Neural progenitor cell (in vitro differentiated cells): Measurements from ENCODE around the gene ATP1A3. TPM values are rescaled to one million over a fixed set of nuclear protein-coding genes. Genes with fewer than 3 reads are reported as not detected.
"Not testable (repeated sequence)": the region's sequence is repeated elsewhere in the genome, so short reads cannot be mapped to it uniquely, and the experiment has no call there.

ENCODE experiments used
- DNase-seq: peaks from one replicate; pipeline ENCODE4 v3.0.0-alpha.2; 2016; ENCODE audit warnings: low spot score
- H2AFZ ChIP-seq: fragments of 200-600 bp; sonication (generic); replicated peaks from 2 replicates; pipeline ENCODE4 v1.6.1; 2016; ENCODE audit warnings: antibody characterized with exemption
- H3F3A ChIP-seq: fragments of 200-600 bp; sonication (generic); 2 replicates; pipeline ENCODE4 v1.6.1; 2016; ENCODE audit warnings: antibody characterized with exemption, low read depth
- H3K27ac ChIP-seq: fragments of 200-600 bp; sonication (generic); 2 replicates; pipeline ENCODE4 v1.5.1; 2016; ENCODE audit warnings: mild to moderate bottlenecking
- H3K27me3 ChIP-seq: fragments of 200-600 bp; sonication (generic); 2 replicates; pipeline ENCODE4 v1.6.1; 2016; ENCODE audit warnings: mild to moderate bottlenecking, moderate library complexity
- H3K36me3 ChIP-seq: fragments of 200-600 bp; sonication (generic); 2 replicates; pipeline ENCODE4 v1.5.1; 2016
- H3K4me1 ChIP-seq: fragments of 200-600 bp; sonication (generic); 2 replicates; pipeline ENCODE4 v1.6.1; 2016; ENCODE audit warnings: mixed run types
- H3K4me2 ChIP-seq: fragments of 200-600 bp; sonication (generic); 2 replicates; pipeline ENCODE4 v1.6.1; 2016
- H3K4me3 ChIP-seq: fragments of 200-600 bp; sonication (generic); 2 replicates; pipeline ENCODE4 v1.5.1; 2016
- H3K79me2 ChIP-seq: fragments of 200-600 bp; sonication (generic); 2 replicates; pipeline ENCODE4 v1.6.1; 2016; ENCODE audit warnings: low read depth
- H3K9ac ChIP-seq: fragments of 200-600 bp; sonication (generic); 2 replicates; pipeline ENCODE4 v1.6.1; 2016
- H3K9me3 ChIP-seq: fragments of 200-600 bp; sonication (generic); 2 replicates; pipeline ENCODE4 v1.5.1; 2016; ENCODE audit warnings: low read depth
- H4K20me1 ChIP-seq: fragments of 200-600 bp; sonication (generic); 2 replicates; pipeline ENCODE4 v1.6.1; 2016; ENCODE audit warnings: low read depth
- H3K27ac Mint-ChIP-seq: 3 replicates; pipeline ENCODE4 v1.8.0; 2021; ENCODE audit warnings: mixed read lengths
- H3K27me3 Mint-ChIP-seq: 2 replicates; pipeline ENCODE4 v1.8.0; 2022; ENCODE audit warnings: low read depth, mild to moderate bottlenecking, inconsistent platforms, moderate library complexity, mixed read lengths; ENCODE audit not compliant: insufficient read depth
- H3K36me3 Mint-ChIP-seq: 3 replicates; pipeline ENCODE4 v1.8.0; 2021; ENCODE audit warnings: mixed read lengths
- H3K4me1 Mint-ChIP-seq: 3 replicates; pipeline ENCODE4 v1.8.0; 2021; ENCODE audit warnings: mixed read lengths
- H3K4me3 Mint-ChIP-seq: 3 replicates; pipeline ENCODE4 v1.8.0; 2021; ENCODE audit warnings: mild to moderate bottlenecking, moderate library complexity, mixed read lengths
- H3K9me3 Mint-ChIP-seq: 3 replicates; pipeline ENCODE4 v1.8.0; 2020; ENCODE audit warnings: mixed read lengths
- CTCF ChIP-seq: fragments of 200-600 bp; sonication (generic); IDR thresholded peaks from 2 replicates; pipeline ENCODE4 v1.5.1; 2017; ENCODE audit warnings: antibody characterized with exemption, mild to moderate bottlenecking
- EZH2 ChIP-seq: fragments of 200-600 bp; sonication (generic); IDR thresholded peaks from 2 replicates; pipeline ENCODE4 v1.6.1; 2017; ENCODE audit warnings: antibody characterized with exemption, mild to moderate bottlenecking, moderate library complexity
- EZH2phosphoT487 ChIP-seq: fragments of 200-600 bp; sonication (generic); IDR thresholded peaks from 2 replicates; pipeline ENCODE4 v1.6.1; 2017; ENCODE audit warnings: antibody characterized with exemption
- total RNA-seq: library from RNA; depleted of rRNA; stranded (reverse); fragments of >200 nt; gene quantifications from 2 replicates; pipeline ENCODE4 v1.2.3, GENCODE V29; 2015; ENCODE audit warnings: low replicate concordance

ATP1A3 gene
- total RNA-seq: 1.6 TPM in 1 of 2 replicates, not detected in the other

GRCh38 chr19:41993612-41994483 lies at the start of gene ATP1A3:
Gene ATP1A3 (minus strand): TSS chr19:41994230. CDS start chr19:41994076, 154 bp downstream.
- Histone ChIP-seq H3K36me3 (no peaks in the 10 kb centered on the region), H2AFZ (peak within 1 kb of the TSS; percentile 36), H3K79me2 (no peaks in the 10 kb centered on the region), H3K9me3 (no peaks in the 10 kb centered on the region), H3F3A (peaks cover 22% of the 10 kb centered on the region), H3K4me2 (peak within 1 kb of the TSS; percentile 82), H3K4me1 (peaks cover 4% of the 10 kb centered on the region), H4K20me1 (peaks cover 45% of the 10 kb centered on the region), H3K27me3 (peaks cover 84% of the 10 kb centered on the region), H3K4me3 (peak within 1 kb of the TSS; percentile 54), H3K27ac (no peak within 1 kb of the TSS), H3K9ac (no peak within 1 kb of the TSS)
- Mint-ChIP-seq H3K9me3 (peaks cover 2% of the 10 kb centered on the region), H3K4me3 (peak within 1 kb of the TSS; percentile 91), H3K27ac (peak within 1 kb of the TSS; percentile 3), H3K36me3 (no peaks in the 10 kb centered on the region), H3K27me3 (peaks cover 45% of the 10 kb centered on the region), H3K4me1 (peaks cover 43% of the 10 kb centered on the region)
- peak; percentile 93 for DNase-seq
- TF ChIP-seq EZH2: peak; percentile 60
- peak; percentile 54 for TF ChIP-seq EZH2phosphoT487
- no peak for TF ChIP-seq CTCF

- Histone ChIP-seq H3K9ac (no peak overlapping the region), H3K36me3 (no peaks in the 10 kb centered on the region), H3K4me1 (no peaks in the 10 kb centered on the region), H3K79me2 (no peaks in the 10 kb centered on the region), H3K27me3 (no peaks in the 10 kb centered on the region), H3K27ac (no peak overlapping the region), H2AFZ (no peak overlapping the region), H3K9me3 (no peaks in the 10 kb centered on the region), H3K4me2 (no peak overlapping the region), H3K4me3 (no peak overlapping the region), H4K20me1 (no peaks in the 10 kb centered on the region), H3F3A (no peaks in the 10 kb centered on the region)
- H3K27ac Mint-ChIP-seq: peak overlapping the region; percentile 39
- H3K36me3 Mint-ChIP-seq: peaks cover 2% of the 10 kb centered on the region
- TF ChIP-seq EZH2: no peak
- no peak for TF ChIP-seq CTCF
- no peak for TF ChIP-seq EZH2phosphoT487
- H3K4me1 Mint-ChIP-seq: peaks cover 5% of the 10 kb centered on the region
- peaks cover 9% of the 10 kb centered on the region for H3K27me3 Mint-ChIP-seq
- no peak for DNase-seq
- H3K9me3 Mint-ChIP-seq: no peaks in the 10 kb centered on the region
- no peak overlapping the region for H3K4me3 Mint-ChIP-seq
Observed at GRCh38 chr19:42042455-42043170, 48.6 kb upstream of the ATP1A3 start.

- H3K36me3 ChIP-seq, H3F3A ChIP-seq, H3K79me2 ChIP-seq, H3K27ac Mint-ChIP-seq, H3K9me3 Mint-ChIP-seq, H3K4me1 Mint-ChIP-seq, H3K27me3 Mint-ChIP-seq, H4K20me1 ChIP-seq, H3K27ac ChIP-seq, H3K9ac ChIP-seq, H3K4me1 ChIP-seq, H3K4me3 ChIP-seq, H3K27me3 ChIP-seq, DNase-seq, H3K36me3 Mint-ChIP-seq, H2AFZ ChIP-seq, H3K4me2 ChIP-seq, H3K4me3 Mint-ChIP-seq, H3K9me3 ChIP-seq: not testable (repeated sequence)
Observed at GRCh38 chr19:42040491-42040890, 46.5 kb upstream of the ATP1A3 start.
